IPS DF 6.9 (cell line): ENCODE data around the gene FAM131B.

Experiments
- DNase-seq: peaks from one replicate; pipeline ENCODE4 v3.0.0-alpha.2; 2013; ENCODE audit warnings: low read depth, low spot score
- H3K27ac ChIP-seq: one replicate; pipeline ENCODE4 v1.5.1; 2013; ENCODE audit warnings: low read length, control low read depth
- H3K27me3 ChIP-seq: 2 replicates; pipeline ENCODE4 v1.6.1; 2013; ENCODE audit warnings: mild to moderate bottlenecking, low read length; ENCODE audit not compliant: control insufficient read depth, insufficient read depth
- H3K36me3 ChIP-seq: 2 replicates; pipeline ENCODE4 v1.6.1; 2013; ENCODE audit warnings: low read length; ENCODE audit not compliant: control insufficient read depth, insufficient read depth
- H3K4me1 ChIP-seq: 2 replicates; pipeline ENCODE4 v1.6.1; 2013; ENCODE audit warnings: low read length; ENCODE audit not compliant: control insufficient read depth, insufficient read depth
- H3K4me3 ChIP-seq: 2 replicates; pipeline ENCODE4 v1.5.1; 2013; ENCODE audit warnings: mild to moderate bottlenecking, low read length
- H3K9me3 ChIP-seq: 2 replicates; pipeline ENCODE4 v1.6.1; 2013; ENCODE audit warnings: low read length, inconsistent platforms; ENCODE audit not compliant: control insufficient read depth, insufficient read depth
- WGBS: extraction: QIAGEN DNeasy Blood & Tissue Kit; methylation state at CpG from one replicate; pipeline ENCODE4 v1.1.7; 2013; ENCODE audit warnings: mixed read lengths, missing lambda C conversion rate; ENCODE audit not compliant: insufficient read length, insufficient coverage; 5-methylcytosine and 5-hydroxymethylcytosine counted together

Gene FAM131B

GRCh38 chr7:143341842-143342241 lies 20.7 kb downstream of the FAM131B start:
- H3K27ac ChIP-seq, result no peak overlapping the region
- no peak overlapping the region for H3K4me3 ChIP-seq
- H3K9me3 ChIP-seq, result no peaks in the 10 kb centered on the region
- H3K4me1 ChIP-seq, result no peaks in the 10 kb centered on the region; the same call in 1 of the 2 replicates
- DNase-seq, result no peak
- no peaks in the 10 kb centered on the region for H3K36me3 ChIP-seq
- no CpG with 5 or more reads among the region's 8 CpGs for WGBS
- H3K27me3 ChIP-seq, result no peaks in the 10 kb centered on the region

GRCh38 chr7:143337216-143337615 lies 25.3 kb downstream of the FAM131B start:
- no peak overlapping the region for H3K27ac ChIP-seq
- no peak for DNase-seq
- no peaks in the 10 kb centered on the region for H3K9me3 ChIP-seq
- H3K27me3 ChIP-seq, result no peaks in the 10 kb centered on the region
- no peak overlapping the region for H3K4me3 ChIP-seq
- no CpG with 5 or more reads among the region's 3 CpGs for WGBS
- H3K4me1 ChIP-seq, result no peaks in the 10 kb centered on the region
- no peaks in the 10 kb centered on the region for H3K36me3 ChIP-seq

GRCh38 chr7:143334244-143334643 lies 28.3 kb downstream of the FAM131B start:
- Histone ChIP-seq H3K27ac (no peak overlapping the region), H3K27me3 (no peaks in the 10 kb centered on the region), H3K36me3 (no peaks in the 10 kb centered on the region), H3K4me3 (no peak overlapping the region), H3K9me3 (no peaks in the 10 kb centered on the region), H3K4me1 (no peaks in the 10 kb centered on the region)
- WGBS, result no CpG with 5 or more reads among the region's 1 CpG
- DNase-seq, result no peak

GRCh38 chr7:143331179-143331801 lies 31.2 kb downstream of the FAM131B start:
- H3K4me3 ChIP-seq, result no peak overlapping the region
- H3K36me3 ChIP-seq, result no peaks in the 10 kb centered on the region
- H3K4me1 ChIP-seq, result no peaks in the 10 kb centered on the region
- H3K9me3 ChIP-seq, result no peaks in the 10 kb centered on the region
- no peak overlapping the region for H3K27ac ChIP-seq
- DNase-seq, result no peak
- H3K27me3 ChIP-seq, result no peaks in the 10 kb centered on the region
- WGBS, result no CpG with 5 or more reads among the region's 8 CpGs

GRCh38 chr7:143329471-143330170 lies 32.9 kb downstream of the FAM131B start:
- Histone ChIP-seq H3K36me3 (no peaks in the 10 kb centered on the region), H3K4me1 (no peaks in the 10 kb centered on the region), H3K27ac (no peak overlapping the region), H3K27me3 (no peaks in the 10 kb centered on the region), H3K9me3 (no peaks in the 10 kb centered on the region), H3K4me3 (no peak overlapping the region)
- DNase-seq, result no peak
- WGBS, result no CpG with 5 or more reads among the region's 10 CpGs

DNA sequence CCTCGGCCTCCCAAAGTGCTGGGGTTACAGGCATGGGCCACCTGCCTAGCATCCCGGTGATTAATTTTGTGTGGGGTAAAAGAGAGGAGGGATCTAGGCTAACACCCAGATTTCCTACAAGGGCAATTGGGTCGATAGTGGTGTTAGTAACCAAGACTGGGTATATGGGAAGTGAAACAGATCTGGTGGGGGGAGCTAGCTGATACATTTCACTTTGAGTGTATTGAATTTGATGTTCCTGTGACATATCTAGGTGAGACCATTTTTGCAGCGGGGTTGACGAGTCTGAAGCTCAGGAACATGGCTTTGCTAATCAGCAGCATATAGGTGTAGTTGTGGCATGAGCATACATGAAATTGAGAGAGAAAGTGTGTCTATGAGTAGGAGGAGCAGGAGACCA lies 34.6 kb downstream of the FAM131B start:
- Histone ChIP-seq H3K4me1 (no peaks in the 10 kb centered on the region), H3K9me3 (no peaks in the 10 kb centered on the region), H3K27me3 (no peaks in the 10 kb centered on the region), H3K4me3 (no peak overlapping the region), H3K36me3 (no peaks in the 10 kb centered on the region), H3K27ac (no peak overlapping the region)
- WGBS, result no CpG with 5 or more reads among the region's 5 CpGs
- no peak for DNase-seq

GRCh38 chr7:143325240-143325639 lies 37.3 kb downstream of the FAM131B start:
- no peak for DNase-seq
- Histone ChIP-seq H3K4me3 (no peak overlapping the region), H3K27ac (no peak overlapping the region), H3K9me3 (no peaks in the 10 kb centered on the region), H3K4me1 (no peaks in the 10 kb centered on the region), H3K27me3 (no peaks in the 10 kb centered on the region), H3K36me3 (no peaks in the 10 kb centered on the region)
- WGBS, result no CpG with 5 or more reads among the region's 2 CpGs

DNA sequence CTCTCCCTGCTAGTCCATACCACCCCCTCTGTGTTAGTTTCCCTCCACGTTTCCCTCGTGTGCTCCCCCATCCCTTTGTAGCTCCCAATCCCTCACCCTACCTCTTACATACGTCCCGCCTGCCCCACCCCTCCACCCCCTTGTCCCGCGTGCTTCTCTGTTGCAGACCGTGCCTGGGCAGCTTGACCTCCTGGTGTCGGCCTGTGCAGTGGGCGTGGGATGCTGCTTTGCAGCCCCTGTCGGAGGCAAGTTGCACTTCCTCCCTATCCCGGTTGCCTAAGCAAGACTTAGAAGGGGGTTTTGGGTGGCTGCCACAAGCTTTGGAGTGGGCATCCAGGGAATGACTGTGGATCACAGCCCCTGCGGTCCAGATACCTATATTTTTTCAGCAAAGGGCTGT lies 38.9 kb downstream of the FAM131B start:
- no peaks in the 10 kb centered on the region for H3K9me3 ChIP-seq
- no CpG with 5 or more reads among the region's 12 CpGs for WGBS
- H3K36me3 ChIP-seq, result no peaks in the 10 kb centered on the region
- no peak for DNase-seq
- H3K4me1 ChIP-seq, result no peaks in the 10 kb centered on the region
- no peak overlapping the region for H3K27ac ChIP-seq
- no peak overlapping the region for H3K4me3 ChIP-seq
- H3K27me3 ChIP-seq, result no peaks in the 10 kb centered on the region

GRCh38 chr7:143322760-143323633 lies 39.5 kb downstream of the FAM131B start:
- H3K27me3 ChIP-seq, result no peaks in the 10 kb centered on the region
- H3K36me3 ChIP-seq, result no peaks in the 10 kb centered on the region
- no CpG with 5 or more reads among the region's 23 CpGs for WGBS
- H3K4me3 ChIP-seq, result no peak overlapping the region
- H3K4me1 ChIP-seq, result no peaks in the 10 kb centered on the region
- no peaks in the 10 kb centered on the region for H3K9me3 ChIP-seq
- DNase-seq, result no peak
- no peak overlapping the region for H3K27ac ChIP-seq

DNA sequence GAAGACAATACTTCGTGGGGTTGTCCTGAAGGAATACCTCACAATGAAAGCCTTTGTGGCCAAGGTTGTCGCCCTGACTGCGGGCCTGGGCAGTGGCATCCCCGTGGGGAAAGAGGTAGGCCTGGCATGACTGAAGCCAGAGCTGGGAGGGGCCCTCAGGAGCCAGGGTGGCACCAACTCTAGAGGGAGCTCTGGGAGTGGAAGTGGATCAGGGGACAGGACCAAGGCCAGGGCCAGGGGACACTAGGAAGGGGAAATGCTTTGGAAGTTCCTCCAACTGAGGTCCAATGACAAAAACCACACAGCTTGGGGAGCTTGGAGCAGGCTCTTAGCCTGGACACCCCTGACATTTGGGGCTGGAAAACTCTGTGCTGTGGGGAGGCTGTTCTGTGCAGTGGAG lies 40.8 kb downstream of the FAM131B start:
- Histone ChIP-seq H3K4me3 (no peak overlapping the region), H3K9me3 (no peaks in the 10 kb centered on the region), H3K27me3 (no peaks in the 10 kb centered on the region), H3K4me1 (no peaks in the 10 kb centered on the region), H3K27ac (no peak overlapping the region), H3K36me3 (no peaks in the 10 kb centered on the region)
- no CpG with 5 or more reads among the region's 4 CpGs for whole genome bisulfite sequencing
- no peak for DNase-seq
